ENCODE data around the gene NACA.
A peak's percentile ranks its signal among the peaks of the same experiment; 100 is the strongest.
"Not testable (repeated sequence)": the region's sequence is repeated elsewhere in the genome, so short reads cannot be mapped to it uniquely, and the experiment has no call there.

Gene NACA

DNA sequence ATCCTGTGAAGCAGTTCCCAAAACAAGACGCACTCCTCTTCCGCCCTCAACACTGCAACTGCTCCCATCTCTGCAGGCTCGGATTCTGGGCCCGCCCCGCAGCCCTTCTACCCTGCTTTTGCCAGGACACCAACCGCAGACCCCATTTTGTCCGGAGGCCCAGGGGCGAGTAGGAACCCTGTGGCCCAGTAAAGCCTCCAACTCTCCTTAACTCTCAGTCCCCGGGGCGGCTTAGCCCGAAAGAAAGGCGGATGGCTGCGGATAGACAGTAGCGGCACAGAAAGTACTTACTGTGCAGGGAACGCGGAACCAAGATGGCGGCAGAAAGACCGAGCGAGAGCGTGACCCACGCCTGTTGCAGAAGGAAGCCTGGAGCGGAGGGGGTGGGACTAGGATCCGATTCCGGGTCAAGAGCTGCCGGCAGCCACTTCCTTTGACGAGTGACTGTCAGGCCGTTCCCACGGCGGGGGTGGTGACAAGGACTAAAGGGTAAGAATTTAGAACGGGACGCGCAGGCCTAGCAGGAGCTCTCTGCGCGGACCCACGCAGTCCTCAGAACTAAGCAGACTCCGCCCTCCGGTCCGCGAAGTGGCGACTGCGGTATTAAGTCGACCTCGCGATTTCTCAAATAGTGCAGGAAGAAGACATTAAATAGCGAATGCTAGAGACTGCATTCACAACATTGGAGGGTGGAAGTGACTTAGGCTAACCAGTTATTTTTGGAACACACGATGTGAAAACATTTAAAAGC is at the start of gene NACA:
TSS of gene NACA (minus strand) at position 328 of the 751 bp plus-strand sequence. CDS start 778 bp downstream, outside the sequence.
- DNase-seq (ENCODE audit: low read depth in 2 of 2) = peak; percentile 94 to 96

DNA sequence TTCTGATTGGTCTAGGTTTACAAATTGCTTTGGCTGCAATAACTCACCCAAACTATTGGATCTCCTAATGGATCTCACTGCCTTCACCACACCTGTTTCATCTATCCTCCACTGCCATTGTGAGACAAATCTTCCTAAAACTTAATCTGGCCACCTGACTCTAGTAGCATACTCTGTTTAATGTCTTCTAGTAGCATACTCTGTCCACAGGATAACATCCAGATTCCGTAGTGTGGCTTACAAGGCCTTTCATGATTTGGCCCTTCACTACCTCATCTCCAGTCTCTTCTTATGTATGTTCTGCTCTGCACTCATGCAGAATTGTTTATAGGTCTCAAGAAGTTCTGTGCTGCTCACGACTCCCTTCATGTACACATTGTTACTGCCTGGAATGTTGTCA is 48.0 kb upstream of the NACA start:
- DNase-seq (ENCODE audit: low read depth in 2 of 2) = no peak

DNA sequence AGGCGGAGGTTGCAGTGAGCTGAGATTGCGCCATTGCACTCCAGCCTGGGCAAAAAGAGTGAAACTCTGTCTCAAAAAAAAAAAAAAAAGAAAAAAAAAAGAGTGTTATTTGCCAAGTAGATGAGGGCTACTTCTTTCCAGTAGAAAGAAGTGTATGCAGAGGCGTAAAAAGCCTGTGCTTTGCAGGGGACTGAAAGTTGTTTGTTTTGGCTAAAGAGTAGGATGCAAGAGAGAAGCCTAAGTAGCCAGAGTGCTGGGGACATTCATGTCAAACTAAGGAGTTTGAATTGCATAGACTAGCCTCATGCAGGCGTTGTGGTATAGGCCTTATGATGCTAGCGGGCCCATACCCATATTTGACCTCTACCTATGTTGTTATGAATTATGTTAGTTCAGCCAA is 47.5 kb upstream of the NACA start:
- no peak for DNase-seq (ENCODE audit: low read depth in 2 of 2)

DNA sequence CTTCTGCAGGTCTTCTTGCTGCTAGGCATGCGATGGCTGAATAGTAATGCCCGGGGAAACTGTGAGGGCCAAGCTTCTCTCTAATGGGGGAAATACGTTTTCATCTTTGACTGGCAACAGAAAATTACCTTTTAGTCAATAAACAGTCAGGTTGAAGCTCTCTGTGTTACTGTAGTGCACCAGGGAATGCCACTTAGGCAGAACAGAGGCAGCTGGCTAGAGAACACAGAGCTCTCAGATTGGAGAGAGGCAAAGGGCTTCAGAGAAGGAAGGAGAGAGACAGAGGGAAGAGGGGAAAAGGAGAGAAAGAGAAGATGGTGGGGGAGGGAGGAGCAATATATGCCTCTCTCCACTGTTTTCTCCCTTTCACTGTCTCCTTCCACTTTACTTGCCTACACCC is 44.8 kb upstream of the NACA start:
- no peak for DNase-seq (ENCODE audit: low read depth in 2 of 2)

DNA sequence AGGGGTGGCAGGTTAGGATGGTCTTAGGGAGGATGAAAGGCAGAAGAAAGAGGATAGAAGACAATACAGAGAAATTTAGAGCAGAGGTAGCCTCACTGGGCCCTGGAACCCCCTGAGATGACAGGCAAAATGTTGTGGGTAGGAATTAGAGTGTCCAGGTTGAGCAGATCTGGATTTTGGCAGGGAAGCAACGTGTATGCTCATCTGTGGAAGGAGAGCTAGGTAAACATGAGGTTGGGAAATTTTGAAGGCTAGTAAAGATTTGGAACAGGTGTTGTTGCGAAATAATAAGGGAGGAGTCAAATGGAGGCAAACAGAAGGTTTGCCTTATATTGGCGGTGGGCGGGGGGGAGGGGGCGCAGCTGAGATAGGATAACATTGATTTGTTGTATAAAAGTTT is 43.3 kb upstream of the NACA start:
- no peak for DNase-seq (ENCODE audit: low read depth in 2 of 2)

DNA sequence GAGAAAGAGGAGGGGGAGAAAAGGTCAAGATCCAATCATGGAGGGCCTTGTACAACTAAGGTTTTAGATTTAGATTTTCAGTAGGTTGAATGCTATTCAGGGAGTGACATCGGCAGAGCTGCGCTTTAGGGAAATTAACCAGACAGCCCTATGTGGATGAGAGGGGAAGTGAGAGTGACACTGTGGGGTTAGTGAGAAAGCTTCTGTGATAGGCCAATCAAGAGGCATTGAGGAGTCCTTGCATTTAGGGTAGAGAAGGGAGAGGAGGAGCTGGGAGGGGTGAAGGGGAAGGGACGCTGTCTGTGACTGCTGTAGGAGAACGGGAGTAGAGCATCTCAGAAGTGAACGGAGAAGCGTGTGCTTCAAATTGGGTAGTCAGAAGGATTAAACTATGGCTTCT is 41.4 kb upstream of the NACA start:
- no peak for DNase-seq (ENCODE audit: low read depth in 2 of 2)

DNA sequence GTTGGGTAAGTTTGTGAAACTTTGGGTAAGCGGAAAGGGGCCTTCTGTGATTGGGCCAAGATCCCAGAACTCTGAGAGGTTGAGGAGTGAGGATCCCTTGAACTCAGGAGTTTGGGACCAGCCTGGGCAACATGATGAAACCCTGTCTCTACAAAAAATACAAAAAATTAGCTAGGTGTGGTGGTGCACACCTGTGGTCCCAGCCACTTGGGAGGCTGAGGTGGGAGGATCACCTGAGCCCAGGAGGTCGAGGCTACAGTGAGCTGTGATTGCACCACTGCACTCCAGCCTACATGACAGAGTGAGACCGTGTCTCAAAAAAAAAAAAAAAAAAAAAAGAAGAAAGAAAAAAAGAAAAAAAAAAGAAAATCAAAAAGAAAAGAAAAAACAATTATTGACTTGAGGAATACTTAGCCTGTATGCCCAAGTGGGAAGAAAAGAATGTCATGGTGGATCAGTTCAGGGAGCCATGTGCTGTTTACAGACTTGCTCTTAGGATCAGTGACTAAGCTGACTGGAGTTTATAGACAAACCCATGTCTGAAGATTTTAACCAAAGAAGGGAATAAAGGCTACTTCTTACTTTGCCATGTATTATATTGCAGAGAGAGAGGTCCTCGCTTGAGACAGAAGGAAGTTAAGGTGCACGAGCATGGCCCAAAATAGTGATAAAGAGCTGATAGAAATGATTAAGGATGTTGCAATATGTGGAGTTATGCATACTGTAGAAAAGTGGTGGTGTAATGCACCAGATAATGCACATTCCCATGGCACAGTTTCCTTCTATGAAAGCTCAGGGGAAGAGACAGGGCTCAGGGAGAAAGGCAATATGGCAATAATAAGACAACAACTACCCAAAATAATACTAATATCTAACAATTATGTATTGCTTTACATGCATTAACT is 38.9 kb upstream of the NACA start:
- DNase-seq (ENCODE audit: low read depth in 2 of 2) = no peak

DNA sequence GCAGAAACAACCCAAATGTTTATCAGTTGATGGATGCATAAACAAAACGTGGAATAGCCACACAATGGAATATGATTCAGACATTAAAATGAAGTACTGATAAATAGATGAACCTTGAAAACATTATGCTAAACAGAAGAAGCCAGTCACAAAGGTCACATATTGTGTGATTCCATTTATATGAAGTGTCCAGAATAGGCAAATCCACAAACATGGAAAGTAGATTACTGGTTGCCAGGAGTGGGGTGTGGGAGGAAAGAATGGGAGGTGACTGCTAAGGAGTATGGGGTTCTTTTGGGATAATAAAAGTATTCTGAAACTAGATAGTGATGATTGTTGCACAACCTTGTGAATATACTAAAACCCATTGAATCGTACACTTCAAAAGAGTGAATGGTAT is 36.7 kb upstream of the NACA start:
- no peak for DNase-seq (ENCODE audit: low read depth in 2 of 2)

DNA sequence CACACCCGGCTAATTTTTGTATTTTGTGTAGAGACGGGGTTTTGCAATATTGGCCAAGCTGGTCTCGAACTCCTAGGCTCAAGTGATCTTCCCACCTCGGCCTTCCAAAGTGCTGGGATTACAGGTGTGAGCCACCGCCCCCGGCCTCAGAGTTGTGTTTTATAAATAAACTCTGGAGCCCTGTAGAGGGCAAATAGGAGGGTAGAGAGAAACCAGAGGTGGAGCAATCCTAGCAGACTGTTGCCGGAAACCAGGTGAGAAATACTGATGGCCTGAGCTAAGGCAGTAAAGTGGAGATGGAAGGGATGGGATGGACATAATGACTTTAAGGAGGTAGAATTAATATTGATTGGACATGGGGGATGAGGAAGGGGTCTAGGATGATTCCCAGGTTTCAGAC is 35.4 kb upstream of the NACA start:
- no peak for DNase-seq (ENCODE audit: low read depth in 2 of 2)

DNA sequence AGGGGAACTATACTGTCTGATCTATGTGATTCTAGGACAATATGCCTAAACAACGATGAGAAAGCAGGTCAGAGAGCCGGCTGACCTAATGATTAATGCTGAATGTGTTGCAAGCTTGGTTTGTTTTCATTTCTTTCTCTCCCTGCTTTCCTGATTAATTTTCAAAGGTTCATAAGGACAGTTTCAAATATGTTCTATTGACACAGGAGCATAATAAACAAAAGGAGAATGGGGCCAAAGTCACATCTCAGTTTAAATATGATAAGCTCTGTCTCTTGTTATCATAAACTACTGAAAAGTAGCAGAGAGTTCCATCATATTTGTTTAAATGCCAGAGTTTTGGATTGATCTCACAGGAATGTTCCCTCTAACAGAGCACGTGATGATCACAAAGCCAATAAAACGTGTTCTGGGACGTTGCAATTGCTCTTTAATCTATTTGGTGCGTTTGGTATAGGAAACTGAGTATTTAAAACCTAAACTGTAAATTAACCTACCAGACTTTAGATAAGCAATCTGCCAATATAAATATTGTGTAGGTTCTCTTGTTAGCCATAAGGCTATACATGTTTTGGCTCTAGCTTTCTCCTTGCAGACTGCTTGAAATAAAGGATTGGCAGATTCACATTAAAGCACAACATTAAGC is 34.3 kb upstream of the NACA start:
- no peak for DNase-seq (ENCODE audit: low read depth in 2 of 2)

DNA sequence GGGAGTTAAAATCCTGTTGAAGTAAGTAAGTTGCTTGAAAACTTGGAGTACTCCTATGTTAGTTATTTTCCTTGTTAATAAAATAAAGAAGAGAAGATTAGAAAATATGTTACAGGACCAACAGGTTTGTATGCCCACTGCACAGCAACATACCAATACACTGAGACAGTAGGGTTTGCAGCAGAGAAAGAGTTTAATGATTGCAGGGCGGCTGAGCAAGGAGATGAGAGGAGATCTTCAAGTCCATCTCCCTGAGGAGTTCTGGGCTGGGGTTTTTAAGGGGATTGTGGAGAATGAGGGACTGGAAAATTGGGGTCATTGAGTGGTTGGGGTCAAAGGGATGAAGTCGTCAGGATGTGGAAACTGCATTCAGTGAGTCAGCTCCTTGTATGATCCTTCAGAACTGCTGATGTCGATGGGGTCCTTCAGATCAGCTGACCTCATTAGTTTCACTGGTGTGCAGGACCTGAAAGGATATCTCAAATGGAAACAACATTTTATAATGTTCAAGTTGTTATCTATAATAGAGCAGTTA is 33.7 kb upstream of the NACA start:
- no peak for DNase-seq (ENCODE audit: low read depth in 2 of 2)

DNA sequence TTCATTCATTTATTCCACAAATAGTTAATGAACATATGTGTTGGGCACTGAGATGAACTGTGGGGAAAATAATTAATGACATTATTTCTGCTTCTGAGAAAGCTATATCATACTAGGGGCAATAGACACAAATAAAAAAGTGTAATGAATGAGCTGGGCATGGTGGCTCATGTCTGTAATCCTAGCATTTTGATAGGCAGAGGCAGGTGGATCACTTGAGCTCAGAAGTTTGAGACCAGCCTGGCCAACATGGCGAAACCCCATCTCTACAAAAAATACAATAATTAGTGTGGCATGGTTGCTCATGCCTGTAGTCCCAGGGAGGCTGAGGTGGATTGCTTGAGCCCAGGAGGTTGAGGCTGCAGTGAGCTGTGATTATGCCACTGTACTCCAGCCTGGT is 32.9 kb upstream of the NACA start:
- DNase-seq (ENCODE audit: low read depth in 2 of 2) = not testable (repeated sequence)

DNA sequence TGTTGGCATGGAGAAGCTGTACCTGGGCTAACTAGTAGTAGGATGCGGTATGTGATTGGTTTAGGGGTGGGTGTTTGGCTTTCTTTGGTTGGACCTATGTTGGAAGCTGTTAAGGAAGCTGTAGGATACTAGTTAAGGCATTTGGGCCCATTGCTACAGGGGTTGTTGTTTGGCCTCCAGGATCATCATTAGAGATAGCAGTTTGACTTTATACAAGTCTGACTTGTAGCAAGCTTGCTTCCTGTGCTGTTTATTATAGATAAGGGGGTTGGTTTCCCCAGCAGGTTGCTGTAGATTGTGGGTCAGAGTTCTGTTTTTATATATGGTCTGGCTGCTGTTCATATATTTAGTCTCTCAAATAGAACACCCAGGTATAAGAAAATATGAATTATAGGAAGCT is 28.5 kb upstream of the NACA start:
- no peak for DNase-seq (ENCODE audit: low read depth in 2 of 2)

DNA sequence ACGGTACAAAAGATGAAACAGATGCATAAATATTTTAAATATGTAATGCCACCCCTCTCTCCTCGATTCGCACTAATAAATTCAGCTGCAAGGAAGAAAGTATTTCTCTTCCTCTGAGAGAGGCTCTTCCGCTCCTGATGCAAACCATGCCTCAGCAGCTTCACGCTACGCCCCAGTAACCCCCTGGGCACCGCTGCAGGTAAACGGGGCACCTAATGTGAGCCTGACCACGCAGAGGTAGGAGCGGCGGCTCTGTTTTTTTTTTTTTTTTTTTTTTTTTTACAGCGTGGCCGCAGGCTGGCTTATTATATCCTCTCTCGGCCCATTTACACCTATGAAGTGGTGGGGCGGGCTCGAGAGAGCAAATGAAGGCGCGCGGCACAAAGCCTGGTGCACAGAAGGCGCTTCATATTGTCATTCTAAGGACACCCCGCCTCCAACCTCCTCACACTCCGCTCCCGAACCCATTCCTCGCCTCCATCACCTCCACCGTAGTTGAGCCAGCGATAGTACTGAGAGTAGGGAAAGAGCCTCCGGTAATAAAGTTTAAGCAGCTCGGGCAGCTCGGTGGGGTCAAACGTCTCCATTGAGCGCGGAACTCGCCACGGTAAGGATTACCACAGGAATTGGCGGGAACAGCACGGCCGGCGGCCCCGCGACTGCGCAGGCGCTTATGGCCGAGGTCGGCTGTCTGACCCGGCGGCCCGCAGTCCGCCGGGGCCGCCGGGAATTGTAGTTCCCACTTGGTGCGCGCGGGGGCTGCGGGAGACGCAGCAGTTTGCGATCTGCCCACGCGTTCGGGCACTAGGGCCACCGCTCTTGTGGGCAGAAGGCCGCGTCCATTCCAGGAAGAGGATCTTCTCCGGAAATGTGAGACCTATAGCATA is 26.9 kb upstream of the NACA start, which contains the start of gene PRIM1:
TSS of gene PRIM1 (minus strand) at position 612 of the 887 bp plus-strand sequence. CDS start at position 587, 25 bp downstream.
- DNase-seq (ENCODE audit: low read depth in 2 of 2) = peak; percentile 66 to 88

DNA sequence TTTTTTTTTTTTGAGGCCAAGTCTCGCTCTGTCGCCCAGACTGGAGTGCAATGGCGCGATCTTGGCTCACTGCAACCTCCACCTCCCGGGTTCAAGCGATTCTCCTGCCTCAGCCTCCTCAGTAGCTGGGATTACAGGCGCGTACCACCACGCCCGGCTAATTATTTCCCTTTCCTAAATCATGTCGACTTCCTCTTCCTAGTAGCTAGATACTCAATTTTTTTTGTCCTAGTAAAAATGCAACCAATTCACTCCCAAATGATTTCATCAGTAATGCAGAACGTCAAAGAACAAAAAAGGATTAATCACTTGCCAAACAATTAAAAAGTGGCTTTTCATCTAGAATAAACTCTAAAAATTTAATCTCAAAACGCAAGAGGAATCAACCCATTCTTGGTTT is 25.5 kb upstream of the NACA start:
- not testable (repeated sequence) for DNase-seq (ENCODE audit: low read depth in 2 of 2)

DNA sequence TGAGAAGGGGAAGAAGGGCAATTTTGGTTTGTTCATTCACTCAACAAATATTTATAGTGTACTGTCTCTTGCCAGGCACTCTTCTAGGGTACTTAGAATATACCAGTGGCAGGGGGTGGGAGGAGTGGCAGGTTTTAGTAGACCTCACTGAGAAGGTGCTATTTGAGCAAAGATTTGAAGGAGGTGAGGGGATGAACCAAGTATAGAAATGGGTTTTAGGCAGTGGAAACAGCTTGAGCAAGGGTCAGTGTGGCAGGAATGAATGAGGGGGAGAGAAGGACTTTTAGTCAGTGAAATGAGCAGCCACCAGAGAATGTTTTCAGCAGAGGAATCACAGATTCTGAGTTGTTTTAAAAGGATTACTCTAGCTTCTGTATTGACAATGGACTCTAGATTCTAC is 24.8 kb upstream of the NACA start:
- DNase-seq (ENCODE audit: low read depth in 2 of 2) = no peak

DNA sequence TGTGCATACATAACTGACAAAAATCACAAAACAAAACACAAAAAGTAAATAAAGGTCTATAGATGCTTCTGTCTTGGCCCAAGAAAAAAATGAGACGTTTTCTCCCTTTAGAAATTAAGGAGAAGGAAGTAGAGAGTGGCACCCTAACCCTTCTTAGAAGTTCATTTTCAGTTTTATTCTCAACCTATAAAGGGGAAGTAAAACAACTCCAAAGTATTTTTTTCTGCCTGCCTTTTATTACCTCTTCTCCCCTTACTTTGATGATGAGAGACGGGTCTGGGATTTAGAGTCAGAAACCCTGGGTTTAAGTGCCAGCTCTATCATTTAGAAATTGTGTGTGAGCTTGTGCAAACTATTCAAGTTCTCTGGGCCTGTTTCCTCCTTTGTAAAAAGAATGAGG is 24.3 kb upstream of the NACA start:
- no peak for DNase-seq (ENCODE audit: low read depth in 2 of 2)

DNA sequence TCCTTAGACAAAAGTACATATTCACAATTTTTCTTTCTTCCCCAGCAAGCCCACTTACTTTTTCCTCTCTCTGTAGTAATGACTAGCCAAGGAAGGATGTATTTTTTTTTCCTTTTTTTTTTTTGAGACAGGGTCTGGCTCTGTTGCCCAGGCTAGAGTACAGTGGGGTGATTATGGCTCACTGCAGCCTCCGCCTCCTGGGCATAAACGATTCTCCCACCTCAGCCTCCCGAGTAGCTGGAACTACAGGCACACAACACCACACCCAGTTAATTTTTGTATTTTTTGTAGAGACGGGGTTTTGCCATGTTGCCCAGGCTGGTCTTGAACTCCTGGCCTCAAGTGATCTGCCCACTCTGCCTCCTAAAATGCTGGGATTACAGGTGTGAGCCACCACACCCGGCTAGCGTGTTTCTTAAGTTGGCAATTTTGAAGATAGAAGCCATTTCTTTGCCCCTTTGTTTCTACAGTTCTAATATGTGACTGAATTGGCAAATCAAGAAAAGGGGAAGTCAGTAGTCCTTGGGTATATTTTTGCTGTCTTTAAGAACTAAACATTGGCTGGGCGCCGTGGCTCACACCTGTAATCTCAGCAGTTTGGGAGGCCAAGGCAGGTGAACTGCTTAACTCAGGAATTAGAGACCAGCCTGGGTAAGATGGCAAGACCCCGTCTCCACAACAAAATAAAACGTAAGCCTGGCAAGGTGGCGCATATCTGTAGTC is 3.2 kb upstream of the NACA start:
- DNase-seq (ENCODE audit: low read depth in 2 of 2) = no peak

DNA sequence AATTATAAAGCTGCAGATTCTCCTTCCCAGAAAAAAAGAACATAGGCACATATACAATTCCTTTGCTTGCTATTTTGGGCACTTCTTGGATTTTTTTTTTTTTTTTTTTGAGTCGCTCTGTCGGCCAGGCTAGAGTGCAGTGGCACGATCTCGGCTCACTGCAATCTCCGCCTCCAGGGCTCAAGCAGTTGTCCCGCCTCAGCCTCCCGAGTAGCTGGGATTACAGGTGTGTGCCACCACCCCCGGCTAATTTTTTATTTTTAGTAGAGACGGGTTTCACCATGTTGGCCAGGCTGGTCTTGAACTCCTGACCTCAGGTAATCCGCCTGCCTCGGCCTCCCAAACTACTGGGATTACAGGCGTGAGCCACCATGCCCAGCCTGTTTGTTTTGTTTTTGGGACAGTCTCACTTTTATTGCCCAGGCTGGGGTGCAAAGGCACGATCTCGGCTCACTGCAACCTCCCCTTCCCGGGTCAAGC is 1.1 kb upstream of the NACA start:
- not testable (repeated sequence) for DNase-seq (ENCODE audit: low read depth in 2 of 2)

DNA sequence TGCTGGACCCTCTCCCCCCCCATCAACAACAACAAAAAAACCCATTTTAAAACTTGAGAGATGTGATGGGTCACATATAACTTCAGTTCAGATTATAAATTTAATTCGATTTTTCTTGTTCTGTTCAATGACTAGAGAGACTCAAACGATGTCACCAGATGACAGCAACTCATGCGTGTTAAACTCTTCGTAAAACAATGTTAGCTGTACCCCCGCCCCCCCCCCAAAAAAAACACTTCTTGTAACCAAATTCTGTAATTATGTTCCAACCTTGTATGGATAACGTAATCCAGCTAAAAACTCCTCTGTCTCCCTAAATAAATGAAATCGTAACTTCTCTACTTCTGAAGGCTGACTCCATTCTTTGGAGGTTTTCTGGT is 614 bp upstream of the NACA start:
- no peak for DNase-seq (ENCODE audit: low read depth in 2 of 2)

DNA sequence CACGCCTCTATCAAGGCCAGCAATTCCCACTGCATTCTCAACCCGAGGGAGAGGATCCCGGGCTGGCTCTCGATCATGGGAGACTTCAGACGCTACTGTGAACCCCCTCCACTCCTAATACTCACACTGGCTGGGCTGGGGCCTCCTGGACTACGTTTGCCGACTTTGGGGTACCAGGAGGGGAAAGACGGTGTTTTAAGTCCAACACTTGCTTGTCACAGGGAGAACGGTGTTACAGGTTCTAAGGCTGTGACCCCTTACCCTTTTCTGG is 463 bp downstream of the NACA start:
- DNase-seq (ENCODE audit: low read depth in 2 of 2) = no peak
